Ureter (tissue), 1 donor: Measurements from ENCODE around the gene FRAT1. TPM values are rescaled to one million over a fixed set of nuclear protein-coding genes. Genes with fewer than 3 reads are reported as not detected.
"Not testable (repeated sequence)": the region's sequence is repeated elsewhere in the genome, so short reads cannot be mapped to it uniquely, and the experiment has no call there.

Source experiments
- DNase-seq: peaks from one replicate; pipeline ENCODE4 v3.0.0-alpha.2; 2020; ENCODE audit warnings: low spot score
- total RNA-seq: library from RNA; stranded (reverse); gene quantifications from one replicate; pipeline ENCODE4 v1.2.4, GENCODE V29; 2023
- donor health status: DM: yes; HTN: yes; CAD: no.

FRAT1 gene
- total RNA-seq, 1 donor from 2014 or later = 2.9 TPM

DNA sequence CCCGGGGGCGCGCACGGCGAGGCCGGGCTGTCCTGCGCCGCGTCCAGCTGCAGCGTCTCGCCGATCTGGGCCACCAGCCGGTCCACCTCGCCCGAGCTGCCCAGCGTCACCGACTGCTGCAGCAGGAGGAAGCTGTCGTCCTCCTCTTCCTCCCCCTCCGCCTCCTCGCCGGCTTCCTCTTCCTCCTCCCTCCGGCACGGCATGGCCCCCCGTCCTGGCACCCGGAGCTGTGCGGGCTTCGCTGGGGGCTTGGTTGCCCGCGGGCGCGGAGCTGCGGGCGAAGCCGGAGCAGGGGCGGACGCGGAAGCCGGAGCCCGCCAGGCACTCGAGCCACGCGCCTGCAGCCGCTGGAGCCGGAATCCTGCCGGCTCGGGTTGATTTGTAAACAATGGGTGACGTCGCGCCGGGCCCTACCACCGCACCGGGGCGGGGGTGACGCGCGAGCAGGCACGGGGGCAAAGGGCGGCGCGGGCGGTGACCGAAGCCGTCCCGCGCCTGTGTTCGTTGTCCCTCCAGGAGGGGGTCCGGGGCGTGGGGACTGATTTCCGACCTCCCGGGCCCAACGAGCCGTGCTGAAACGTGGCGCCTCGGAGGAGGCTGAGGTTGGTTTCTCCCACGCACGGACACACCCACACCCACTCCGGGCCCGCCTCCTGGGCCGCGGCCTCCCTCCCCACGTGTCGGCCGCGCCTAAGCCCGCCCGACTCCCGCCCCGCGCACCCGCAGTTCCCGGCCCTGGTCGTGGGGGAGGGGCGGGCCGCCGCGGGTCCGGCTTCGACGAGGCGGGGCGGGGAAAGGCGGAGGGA lies 15.5 kb downstream of the FRAT1 start, which contains the start of gene FRAT2:
FRAT2 (minus strand) TSS at position 360 of the 806 bp plus-strand sequence; CDS start at position 203, 157 bp downstream.
- DNase-seq = peak; percentile 91

DNA sequence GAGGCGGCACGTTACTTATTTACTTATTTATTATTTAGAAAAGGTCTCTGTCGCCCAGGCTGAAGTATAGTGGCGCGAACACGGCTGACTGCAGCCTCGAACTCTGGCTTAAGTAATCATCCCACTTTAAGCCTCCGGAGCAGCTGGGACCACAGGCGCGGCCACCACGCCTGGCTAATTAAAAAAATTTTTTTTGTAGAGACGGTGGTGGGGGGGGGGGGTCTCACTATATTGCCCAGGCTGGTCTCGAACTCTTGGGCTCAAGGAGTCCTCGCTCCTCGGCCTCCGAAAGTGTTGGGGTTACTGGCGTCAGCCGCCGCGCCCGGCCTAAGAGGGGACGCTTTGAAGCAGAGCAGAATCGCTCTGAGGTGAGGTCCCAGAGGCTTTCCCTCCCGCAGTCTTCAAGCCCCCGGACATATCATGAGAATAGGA lies 16.1 kb downstream of the FRAT1 start:
- DNase-seq = no peak

DNA sequence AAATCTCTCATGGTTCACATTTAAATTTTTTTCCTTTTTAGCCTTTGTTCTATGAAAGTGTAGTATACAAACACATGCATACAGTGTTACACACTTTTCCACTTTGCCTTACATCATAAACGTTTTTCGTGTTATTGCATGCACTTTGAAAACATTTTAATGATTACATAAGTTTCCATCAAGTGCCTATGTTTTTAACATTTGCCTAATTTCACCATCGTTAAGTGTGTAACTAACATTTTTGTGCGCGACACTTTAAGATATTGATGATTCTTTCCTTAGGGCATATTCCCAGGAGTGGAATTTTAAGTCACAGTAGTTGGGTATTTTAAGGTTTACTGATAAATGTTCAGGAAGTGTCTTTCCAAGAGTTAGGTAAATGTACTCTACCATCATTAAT lies 16.9 kb downstream of the FRAT1 start:
- DNase-seq = no peak

DNA sequence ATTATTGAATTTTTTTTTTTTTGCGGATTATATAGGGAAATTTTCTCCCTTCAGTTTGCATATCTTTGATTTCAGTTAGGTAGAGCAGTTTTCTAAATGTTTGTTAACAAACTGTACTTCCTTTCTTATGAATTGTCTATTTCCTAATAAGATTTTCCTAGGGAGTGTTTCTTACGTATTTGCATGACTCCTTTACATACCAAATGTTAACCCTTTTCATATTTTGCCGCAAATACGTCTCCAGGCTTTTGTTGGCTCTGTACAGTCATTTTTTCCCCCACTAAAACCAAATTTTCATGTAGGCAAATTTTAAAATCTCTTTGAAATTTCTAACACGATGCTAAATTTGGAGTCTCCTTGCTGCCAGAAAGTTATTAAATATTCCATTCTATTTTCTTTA lies 17.4 kb downstream of the FRAT1 start:
- DNase-seq = no peak

DNA sequence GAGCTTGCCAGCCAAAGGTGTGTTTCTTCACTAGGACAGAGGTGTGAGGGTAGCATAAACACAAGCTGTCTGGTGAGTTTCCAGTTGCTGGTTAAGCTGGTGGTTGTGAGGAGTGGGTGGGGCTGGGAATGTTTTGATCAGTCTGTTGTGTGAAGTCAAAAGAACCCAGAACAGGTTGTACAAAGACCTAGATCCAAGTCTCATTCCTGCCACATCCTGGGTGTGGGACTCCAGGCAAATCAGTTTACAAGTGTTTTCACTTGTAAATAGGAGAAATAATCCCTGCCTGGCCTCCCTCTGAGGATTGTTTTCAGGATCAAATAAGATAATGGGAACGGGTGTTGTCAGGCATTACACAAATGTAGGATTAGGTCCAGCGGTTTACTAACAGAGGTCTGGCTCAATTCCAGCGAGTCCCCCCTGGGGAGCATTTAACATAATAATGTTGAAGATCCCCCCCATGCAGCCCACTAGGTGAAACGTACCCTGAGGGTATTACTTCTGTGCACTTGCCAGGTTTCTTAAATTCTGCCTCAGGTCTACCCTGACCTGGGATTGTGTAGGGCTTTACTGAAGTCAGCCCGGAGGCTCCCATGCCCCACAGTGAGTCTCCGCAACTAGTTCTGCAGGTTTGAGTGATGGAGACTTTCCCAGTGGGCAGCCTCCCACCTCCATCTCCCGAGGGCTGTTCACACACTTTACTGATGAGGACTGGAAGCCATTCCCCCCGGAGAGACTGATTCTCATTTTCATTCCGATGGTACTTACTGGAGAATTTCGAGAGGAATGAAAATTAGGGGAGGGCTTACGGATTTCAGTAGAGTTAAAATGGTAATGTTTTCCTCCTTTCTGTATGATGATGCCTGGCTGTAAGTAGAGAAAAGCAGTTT lies 18.1 kb downstream of the FRAT1 start:
- DNase-seq = peak; percentile 56

DNA sequence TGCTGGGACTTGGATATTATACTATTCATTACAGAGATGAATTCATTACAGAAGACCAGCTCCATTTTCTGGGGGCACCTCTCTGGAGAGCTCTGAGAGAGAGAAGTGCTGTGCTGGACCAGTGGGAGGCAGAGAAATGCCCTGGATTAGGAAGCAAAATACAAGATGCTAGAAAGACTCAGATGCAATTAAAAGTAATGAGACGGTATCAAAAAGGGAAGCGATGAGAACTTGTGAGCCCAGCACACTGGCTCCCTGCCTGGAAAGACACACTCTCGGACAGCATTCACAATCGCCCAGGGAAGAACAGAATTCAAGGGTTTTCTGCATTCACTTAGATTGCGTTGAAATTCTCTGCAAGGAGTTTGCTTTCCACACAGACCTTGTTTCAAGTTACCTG lies 19.0 kb downstream of the FRAT1 start:
- DNase-seq = no peak

DNA sequence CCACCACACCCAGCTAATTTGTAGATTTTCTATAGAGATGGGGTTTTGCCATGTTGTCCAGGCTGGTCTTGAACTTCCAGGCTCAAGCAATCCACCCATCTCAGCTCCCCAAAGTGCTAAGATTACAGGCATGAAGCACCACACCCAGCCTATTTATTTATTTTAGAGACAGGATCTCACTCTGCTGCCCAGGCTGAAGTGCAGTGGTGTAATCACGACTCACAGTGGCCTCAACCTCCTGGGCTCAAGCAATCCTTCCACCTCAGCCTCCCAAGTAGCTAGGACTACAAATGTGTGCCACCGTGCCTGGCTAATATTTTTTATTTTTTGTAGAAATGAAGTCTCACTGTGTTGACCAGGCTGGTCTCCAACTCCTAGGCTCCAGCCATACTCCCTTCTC lies 22.3 kb downstream of the FRAT1 start:
- DNase-seq = no peak

DNA sequence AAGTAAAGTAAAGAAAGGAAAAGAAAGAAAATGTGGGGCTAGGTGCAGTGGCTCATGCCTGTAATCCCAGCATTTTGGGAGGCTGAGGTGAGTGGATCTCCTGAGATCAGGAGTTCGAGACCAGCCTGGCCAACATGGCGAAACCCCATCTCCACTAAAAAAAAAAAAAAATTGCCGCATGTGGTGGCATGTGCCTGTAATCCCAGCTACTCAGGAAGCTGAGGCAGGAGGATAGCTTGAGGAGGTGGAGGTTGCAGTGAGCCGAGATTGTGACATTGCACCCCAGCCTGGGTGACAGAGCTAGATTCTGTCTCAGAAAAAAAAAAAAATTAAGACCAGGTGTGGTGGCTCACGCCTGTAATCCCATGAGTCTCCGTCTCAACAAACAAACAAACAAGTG lies 24.6 kb downstream of the FRAT1 start:
- DNase-seq = not testable (repeated sequence)

DNA sequence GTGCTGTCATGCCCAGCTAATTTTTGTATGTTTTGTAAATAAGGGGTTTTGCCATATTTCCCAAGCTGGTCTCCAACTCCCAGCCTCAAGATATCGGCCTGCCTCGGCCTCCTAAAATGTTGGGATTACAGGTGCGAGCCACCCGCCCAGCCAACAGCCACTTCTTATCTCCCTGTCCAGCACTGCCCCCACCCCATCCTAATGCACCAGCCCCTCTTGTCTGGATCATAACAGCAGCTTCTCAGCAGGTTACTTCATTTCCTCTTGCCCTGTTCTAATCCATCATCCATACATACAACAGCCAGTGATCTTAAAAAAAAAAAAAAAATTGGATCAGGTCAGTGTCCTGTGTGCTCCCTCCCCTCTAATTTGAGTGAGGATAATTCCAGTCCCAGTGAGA lies 28.2 kb downstream of the FRAT1 start:
- DNase-seq = no peak

DNA sequence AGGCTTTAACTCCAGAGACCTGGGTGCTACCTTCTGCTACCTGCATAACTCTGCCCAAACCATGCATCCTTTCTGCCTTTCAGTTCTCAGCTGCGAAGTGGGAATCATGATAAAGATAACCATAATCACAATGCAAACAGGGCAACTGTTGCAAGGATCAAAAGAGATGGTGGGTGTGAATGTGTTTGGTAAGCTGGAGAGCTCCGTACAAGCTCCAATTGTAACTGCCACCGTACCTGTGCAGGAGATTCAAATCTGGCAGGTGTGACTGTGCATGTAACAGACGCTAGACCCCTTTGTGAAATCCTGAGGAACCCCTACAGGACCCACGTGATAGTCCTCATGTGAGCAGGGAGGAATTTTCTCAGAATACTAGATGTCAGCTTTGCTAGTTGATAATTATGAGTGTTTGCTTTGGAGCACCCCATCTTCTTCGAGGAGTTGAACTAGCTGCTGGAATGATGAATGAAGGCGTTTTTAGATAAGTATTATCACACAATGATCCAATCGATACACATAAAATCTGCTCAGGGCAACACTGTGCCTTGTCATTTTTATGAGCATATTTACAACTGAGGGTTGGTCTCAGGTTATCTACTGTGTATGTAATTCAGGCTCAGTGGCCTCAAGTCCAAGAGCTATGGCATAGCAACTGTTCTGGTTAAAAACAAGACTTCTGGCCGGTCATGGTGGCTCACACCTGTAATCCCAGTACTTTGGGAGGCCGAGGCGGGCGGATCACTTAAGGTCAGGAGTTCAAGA lies 30.9 kb downstream of the FRAT1 start:
- DNase-seq = no peak

DNA sequence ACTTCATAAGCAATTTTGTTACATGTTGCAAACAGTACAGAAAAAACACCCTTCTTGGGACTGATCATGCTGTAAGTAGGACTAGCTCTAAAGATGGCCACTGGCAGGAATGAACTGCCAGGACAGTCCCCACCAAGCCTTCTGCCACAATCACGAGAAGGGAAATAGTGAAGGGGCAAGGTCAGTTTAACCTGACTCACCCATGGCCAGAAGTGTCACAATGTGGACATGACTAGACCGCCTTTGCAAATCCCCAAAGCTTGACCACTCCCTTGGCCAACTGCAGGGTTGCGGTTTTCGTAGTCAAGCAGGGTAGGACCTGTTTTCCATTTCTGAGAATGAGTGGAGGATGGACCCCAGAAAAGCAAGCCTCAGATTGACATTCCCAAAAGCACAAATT lies 34.9 kb downstream of the FRAT1 start:
- no peak for DNase-seq

DNA sequence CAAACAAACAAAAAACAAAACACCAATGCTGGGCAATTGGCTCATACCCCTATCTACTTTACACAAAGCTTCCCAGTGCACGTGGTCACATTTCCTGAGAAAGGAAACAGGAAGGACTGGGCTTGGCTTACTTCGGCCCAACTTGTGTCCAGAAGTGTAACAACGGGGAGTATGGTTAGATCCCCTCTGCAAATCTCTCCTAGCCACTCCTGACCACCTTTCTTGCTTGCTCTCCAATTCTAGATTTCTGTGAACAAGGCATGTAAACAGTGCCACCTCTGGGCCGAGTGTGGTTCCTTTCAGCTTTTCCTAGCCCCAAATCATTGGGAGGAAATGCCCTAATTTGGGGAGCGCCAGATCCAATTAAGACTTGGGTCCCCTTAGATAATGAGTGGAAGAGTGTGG lies 36.5 kb downstream of the FRAT1 start:
- DNase-seq = no peak

DNA sequence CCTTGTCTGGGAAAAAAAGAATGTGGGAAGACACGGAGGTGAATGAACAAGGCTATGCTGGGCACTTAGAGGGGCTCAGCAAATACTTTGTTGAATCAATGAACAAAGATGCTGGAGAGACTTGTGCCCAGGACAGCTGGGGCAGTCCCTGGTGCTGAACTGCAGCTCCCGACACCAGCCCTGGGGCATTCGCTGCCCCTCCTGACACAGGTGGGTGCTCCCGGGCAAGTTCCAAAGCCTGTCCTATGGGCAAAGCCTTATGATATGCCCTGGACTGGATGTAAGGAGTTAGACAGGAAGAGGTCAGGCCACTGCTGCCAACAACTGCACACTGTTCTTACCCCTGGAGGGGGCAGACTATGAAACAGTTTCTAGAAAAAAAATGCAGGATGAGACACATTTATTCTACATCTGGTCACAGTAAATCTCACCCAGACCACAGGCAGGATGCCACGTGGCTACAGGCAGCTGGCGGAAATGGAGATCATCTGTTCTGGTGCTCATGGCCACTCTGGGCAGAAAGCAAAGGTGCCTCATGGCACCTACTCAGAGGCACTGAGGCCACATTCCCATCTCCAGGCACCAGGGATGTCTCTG lies 37.3 kb downstream of the FRAT1 start:
- no peak for DNase-seq

DNA sequence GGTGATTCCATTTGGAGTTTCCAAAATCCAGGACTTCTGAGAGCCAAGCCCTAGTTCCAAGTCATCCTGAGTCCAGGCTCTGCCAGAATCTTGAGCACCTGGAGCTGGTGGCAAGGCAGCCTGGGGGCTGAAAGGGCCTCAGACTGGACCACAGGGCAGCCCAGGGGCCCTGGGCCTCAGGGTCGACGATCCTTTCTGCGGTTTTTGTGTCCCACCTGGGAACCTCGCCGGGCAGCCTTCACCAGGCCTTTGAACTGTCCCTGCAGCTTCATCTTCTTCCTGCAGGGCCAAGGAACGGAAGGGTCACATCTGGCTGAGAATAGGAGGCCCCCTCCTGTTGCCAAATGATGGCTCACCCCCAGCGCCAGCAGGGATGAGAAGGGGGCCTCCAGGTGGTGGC lies 37.8 kb downstream of the FRAT1 start:
- no peak for DNase-seq

DNA sequence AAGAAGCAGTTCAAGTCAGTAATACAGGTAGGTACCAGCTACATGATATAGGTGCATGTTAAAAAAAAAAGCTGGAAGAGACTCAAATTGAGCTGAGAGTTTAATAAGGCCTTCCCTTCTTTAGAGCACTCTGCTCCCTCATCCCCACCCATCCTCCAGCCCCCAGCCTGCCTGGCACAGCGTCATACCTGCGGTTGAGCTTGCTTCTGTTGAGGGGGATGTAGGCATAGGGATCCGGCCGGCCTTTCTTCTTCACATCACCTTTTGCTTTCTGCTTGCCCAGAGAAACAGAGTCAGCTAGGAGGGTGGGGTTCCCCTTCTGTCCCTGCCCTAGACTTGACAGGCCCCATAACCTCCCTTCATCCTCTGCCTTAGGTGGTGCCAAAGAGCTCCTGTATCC lies 39.3 kb downstream of the FRAT1 start:
- DNase-seq = no peak

DNA sequence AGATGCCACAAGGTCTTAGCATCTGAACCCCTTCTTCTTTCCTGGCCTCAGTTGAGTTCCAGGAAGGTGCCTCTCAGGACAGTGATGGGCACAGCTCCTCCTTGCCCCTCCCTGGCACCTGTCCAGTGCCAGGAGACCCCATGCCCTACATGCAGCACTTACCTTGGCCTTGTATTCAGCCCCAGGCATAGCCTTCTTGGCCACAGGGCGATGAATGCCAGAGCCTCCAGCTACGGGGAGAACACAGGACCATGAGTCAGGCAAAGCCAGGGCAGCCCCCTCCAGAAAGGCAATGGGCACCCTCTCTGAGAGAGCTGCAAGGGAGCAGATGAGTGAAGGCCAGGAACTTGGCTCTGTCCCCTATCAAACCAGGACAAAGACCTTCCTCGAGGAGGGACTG lies 39.7 kb downstream of the FRAT1 start:
- no peak for DNase-seq

DNA sequence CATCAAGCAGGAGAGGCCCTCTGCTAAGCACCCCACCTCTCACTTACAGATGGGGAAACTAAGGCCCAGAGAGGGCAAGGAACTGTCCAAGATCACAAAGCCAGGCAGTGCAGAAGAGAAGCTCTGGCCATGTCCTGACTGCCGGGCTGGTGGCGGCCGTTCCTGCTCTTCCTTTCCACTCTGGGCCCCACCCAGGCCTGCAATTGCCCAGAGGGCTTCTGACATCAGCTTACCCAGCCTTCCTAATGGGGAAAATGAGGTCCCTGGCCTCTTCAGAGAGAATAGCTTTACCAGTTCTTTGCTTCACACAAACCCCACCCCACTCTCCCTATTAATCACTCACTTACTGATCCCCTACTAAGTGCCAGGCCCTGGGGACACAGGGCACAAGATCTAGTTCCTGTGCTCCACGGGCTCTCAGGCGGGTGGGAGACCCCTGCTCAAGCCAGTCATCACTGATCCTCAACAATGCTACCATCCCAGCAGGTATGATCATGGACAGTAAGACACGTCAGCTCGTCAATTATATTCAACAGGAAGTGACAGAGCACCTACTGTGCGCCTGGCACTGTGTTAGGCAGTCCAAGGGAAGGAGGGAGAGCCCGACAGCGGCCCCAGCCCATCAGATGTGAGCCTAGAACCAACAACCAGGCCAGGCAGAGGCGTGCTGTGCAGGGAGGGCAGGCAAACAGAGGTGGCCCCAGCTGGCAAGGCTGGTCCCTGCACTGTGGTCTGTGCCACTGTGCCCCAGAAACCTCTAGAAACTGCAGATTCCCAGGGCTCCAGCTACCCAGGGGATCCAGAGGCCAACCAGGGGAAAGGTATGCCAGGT lies 41.9 kb downstream of the FRAT1 start:
- DNase-seq = no peak

DNA sequence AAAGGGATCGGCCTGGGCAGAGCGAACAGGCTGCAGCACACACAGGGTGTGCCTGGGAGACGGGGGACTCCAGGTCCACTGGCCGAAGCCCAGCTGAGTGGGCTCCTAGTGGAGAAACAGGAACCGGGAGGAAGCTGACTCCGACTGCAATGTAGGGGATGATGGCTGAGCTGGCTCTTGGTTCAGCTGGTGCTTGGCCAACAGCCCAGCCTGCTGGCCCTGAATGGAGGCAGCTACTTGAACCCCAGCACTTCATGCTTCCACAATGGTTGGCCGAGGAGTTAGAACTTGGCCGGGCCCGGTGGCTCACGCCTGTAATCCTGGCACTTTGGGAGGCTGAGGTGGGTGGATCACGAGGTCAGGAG lies 42.4 kb downstream of the FRAT1 start:
- DNase-seq = no peak

DNA sequence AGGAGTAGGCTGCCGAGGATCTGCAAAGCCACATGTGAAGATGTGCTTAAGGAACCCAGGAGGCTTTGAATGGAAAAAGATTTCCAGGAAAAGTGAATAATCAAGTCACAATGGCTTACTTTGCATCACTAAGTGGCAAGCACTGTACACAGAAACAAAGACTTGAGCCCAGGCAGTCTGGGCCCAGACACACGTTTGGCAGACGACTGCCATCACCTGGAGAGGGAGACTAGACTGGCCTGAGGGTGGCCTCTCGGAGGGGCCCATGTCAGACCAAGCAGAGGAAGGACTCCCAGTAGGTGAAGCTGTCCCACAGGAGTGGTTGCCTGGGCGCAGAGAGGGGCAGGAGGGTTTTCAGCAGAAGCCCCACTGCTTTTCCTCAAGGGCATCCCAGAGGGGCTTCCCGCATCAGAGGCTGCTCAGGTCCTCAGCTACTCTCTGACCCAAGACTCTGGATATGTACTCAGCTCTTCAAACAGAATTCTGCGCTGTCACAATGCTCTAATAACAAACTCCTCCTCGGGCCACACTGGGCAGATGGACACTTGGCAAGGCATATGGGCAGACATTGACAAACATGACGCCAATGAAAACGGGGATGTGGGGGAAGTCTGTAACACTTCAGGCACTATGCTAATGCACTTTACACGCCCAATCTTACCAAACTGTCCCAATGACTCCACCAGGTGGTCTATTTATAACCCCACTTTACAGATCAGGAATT lies 43.4 kb downstream of the FRAT1 start:
- DNase-seq = no peak

DNA sequence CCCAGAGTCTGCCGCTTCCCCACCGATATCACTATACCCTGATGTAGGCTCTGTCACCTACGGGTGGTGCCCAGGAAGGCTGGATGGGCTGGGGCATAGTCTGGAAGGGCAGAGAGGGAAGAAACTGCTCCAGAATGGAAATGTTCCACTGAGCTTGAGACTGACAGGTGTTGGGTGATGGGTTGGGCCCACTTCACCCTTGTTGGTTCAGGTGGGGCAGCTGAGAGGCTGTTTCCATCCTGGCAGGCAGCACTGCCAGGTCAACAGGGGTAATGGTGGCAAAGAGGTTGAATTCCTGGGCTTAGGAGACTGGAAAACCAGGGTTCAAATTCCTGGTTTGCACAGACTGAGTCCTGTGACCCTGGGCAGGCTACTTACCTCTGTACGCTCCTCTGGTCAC lies 44.0 kb downstream of the FRAT1 start:
- DNase-seq = no peak
